Activated naive CD8-positive, alpha-beta T cell treated with anti-CD3 and anti-CD28 coated beads, Interleukin-2, amount 50 U/mL, for 16 hours (primary cell): Measurements from ENCODE around the gene TAOK1.

ENCODE experiments used
- DNase-seq: peaks from one replicate; pipeline ENCODE4 v3.0.0-alpha.2; 2020; ENCODE audit warnings: low read depth, low spot score

The TAOK1 gene

DNA sequence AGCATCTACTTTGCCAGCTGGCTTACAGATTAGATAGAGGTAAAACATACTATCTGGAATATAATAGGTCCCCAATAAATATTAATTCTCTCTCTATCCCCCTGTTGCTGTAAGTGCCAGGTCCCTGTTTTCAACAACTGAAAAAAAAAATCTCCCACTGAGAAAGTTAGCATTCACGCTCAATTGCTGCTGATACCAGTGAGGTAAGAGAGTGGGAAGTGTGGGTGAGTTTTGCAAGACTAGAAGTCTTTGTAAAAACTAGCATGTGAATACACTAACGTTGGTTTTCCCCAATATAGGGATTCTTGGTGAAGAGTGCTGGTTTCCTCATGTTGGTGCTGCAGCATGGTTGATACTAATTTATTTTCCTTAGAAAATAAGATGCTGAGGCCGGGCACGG lies 11.7 kb upstream of the TAOK1 start:
- DNase-seq: no peak

- no peak for DNase-seq
Observed at GRCh38 chr17:29379084-29379991, 10.8 kb upstream of the TAOK1 start.

- DNase-seq: no peak
Observed at GRCh38 chr17:29383686-29384085, 6.5 kb upstream of the TAOK1 start.

GRCh38 chr17:29384901-29385300 lies 5.3 kb upstream of the TAOK1 start:
- DNase-seq: no peak

GRCh38 chr17:29386760-29387159 lies 3.4 kb upstream of the TAOK1 start:
- no peak for DNase-seq

DNA sequence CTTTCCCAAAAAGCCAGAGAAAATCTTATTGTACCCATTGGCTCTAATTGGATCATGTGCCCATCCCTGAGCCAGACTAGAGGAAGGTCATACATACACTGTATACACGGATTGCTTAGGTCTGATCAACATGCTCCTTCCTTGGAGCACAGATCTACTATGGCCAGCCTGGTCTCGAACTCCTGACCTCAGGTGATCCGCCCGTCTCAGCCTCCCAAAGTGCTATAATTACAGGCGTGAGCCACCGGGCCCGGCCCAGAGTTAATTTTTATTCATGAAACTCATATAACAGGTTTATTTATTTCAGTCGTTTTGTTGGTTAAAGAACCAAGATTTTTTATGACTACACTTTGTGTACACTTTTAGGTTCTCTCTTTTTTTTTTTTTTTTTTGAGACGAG lies 1.2 kb upstream of the TAOK1 start:
- DNase-seq: no peak

DNA sequence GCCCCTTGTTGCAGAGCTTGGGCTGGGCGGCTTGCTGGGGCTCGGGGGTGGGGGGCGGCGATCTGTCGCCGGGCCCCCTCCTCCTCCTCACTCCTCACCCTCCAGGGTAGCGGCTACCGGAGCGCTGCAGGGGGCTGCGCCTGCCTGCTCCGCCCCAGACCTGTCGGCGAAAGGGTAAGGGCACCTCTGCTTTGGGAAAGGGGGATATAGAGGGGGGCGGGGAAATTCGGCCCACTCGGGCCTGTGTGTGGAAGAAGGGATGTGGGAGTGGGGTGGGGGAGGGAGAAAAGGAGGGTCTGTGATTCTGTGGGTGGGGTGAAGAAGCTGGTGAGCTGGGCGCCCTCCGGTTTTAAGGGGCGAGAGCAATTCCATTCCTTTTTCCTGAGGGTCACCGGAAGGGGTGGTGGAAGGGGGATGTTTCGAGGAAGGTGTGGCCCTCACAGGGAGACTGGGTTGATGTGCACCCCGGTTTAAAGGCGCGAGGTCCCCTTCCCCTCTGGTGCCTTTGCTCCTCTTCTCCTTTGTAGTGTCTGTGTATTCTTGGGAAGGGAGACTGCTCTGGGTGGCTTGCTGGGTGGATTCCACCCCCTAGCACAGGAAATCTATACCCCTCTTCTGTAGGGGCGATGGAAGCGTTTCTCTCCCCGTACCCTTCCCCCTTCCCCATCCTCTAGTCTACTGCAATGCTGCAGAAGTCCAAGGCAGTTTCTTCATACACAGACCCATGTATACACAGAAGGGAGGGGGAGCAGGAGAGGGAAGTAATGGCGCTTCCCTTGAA lies 878 bp downstream of the TAOK1 start:
- DNase-seq: no peak

GRCh38 chr17:29393436-29393835 lies 3.3 kb downstream of the TAOK1 start:
- DNase-seq: no peak

DNA sequence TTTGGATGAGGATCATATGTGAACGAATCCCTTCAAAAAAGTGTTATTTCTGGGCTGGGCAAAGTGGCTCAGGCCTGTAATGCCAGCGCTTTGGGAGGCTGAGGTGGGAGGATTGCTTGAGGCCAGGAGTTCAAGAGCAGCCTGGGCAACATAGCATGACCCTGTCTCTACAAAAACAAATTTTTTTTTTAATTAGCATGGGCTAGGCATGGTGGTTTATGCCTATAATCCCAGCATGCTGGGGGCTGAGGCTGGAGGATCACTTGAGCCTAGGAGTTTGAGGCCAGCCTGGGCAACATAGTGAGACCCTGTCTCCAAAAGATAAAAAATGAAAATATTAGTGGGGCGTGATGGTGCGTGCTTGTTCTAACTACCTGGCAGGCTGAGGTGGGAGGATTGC lies 4.6 kb downstream of the TAOK1 start:
- no peak for DNase-seq

- DNase-seq: no peak
Observed at GRCh38 chr17:29396066-29396465, 5.9 kb downstream of the TAOK1 start.

DNA sequence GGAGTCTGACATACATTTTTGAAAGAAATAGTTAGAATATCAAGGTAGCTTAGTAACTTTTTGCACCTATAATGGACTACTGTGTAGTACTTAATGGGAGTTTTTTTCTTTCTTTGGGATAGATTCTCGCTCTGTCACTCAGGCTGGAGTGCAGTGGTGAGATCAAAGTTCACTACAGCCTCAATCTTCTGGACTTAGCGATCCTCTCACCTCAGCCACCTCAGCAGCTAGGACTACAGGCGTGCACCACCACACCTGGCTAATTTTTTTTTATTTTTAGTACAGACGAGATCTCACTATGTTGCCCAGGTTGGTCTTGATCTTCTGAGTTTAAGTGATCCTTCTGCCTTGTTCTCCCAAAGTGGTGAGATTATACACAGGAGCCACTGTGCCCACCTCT lies 9.5 kb downstream of the TAOK1 start:
- no peak for DNase-seq

DNA sequence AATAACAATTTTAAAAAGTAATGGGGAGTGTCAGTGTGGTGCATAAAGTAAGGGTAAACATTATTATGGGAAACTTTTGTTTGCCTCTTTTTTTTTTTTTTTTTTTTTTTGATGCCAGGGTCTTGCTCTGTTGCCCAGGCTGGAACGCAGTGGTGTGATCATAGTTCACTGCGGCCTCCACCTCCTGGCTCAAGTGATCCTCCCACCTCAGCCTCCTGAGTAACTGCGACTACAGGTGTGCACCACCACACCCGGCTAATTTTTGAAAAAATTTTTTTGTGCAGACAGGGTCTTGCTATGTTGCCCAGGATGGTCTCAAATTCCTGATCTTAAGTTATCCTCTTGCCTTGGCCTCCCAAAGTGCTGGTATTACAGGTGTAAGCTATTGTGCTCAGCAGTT lies 10.7 kb downstream of the TAOK1 start:
- no peak for DNase-seq

GRCh38 chr17:29401258-29401657 lies 11.1 kb downstream of the TAOK1 start:
- no peak for DNase-seq

DNA sequence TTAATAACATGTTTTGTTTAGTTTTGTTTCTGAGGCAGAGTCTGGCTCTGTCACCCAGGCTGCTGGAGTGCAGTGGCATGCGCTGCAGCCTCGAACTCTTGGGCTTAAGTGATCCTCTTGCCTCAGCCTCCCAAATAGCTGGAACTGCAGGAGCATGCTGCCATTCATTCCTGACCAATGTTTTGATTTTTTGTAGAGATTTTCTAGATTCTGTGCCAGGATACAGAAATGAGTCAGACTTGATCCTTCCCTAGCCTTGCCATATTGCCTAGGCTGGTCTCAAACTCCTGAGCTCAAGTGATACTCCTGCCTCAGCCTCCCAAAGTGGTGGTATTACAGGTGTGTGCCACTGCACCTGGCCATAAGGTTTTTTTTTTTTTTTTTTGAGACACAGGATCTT lies 17.7 kb downstream of the TAOK1 start:
- DNase-seq: no peak

GRCh38 chr17:29409963-29410362 lies 19.8 kb downstream of the TAOK1 start:
- DNase-seq: no peak

- no peak for DNase-seq
Observed at GRCh38 chr17:29412780-29413565, 22.8 kb downstream of the TAOK1 start.

DNA sequence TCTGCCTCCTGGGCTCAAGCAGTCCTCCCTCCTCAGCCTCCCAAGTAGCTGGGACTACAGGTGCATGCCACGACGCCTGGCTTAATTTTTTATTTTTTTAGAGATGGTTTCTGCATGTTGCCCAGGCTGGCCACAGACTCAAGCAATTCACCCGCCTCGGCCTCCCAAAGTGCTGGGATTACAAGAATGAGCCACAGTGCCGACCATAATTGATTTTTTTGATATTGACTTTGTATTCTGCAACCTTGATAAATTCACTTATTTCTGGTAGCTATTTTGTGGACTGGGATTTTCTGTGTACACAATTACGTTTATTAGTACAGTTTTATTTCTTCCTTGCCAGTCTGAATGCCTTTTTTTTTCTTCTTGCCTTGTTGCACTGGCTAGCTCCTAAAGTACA lies 30.0 kb downstream of the TAOK1 start:
- no peak for DNase-seq

DNA sequence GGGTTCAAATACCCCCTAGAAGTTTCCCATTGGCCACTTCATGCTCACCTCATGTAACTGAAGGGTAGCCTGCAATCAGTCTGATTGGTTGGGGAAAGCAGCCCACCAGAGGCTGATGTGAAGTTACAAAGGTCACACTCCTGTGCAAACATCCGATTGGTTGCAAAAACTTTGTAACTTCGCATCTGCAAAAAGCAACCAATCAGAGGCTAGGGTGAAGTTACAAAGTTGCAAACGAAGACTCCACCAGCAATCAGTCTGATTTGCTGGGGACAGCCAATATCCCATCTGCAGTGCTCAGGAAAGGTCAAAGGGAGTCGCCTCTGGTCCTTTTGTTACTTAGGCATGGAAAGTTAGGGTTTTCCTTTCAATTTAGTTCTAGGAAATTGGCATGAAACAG lies 40.1 kb downstream of the TAOK1 start:
- DNase-seq: no peak

DNA sequence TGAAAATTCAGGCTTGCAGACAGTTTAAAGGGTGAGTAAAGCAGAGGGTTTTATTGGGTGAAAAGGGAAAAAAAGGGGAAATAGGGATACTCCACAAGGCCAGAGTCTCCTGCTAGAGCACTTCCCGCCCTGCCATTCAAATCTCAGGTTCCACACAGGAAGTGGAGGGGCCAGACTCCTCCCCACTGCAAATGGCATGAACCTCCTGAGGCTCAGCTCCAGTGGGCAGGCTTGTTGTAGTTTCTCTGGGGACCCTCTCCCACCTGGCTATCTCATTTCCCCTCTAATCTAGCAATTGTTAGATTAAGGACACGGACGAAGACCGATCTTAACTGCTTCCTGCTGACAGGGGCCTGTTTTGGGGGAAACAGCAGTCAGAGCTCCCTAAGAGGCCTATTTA lies 43.4 kb downstream of the TAOK1 start:
- DNase-seq: no peak

DNA sequence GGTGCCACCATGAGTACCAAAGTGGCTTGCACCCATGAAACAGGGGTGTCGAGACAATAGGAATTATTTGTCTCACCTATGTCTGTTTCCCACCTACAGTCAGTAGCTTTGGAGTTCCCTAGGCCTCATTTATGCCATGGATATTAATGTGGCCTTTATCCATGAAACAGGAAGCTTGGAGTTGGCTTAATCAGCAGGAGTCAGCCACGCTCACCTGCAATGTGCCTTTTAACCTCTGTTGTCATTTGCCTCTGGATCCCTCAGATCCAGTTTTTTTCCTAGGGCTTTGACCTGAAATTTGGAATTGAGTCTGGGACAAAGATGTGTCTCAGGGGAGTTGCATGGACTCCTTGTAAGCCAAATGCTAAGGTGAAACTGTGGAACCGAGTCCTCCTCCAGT lies 44.4 kb downstream of the TAOK1 start:
- no peak for DNase-seq

GRCh38 chr17:29442451-29442850 lies 52.3 kb downstream of the TAOK1 start:
- DNase-seq: no peak

GRCh38 chr17:29443041-29443739 lies 53.0 kb downstream of the TAOK1 start:
- DNase-seq: no peak
